Astrocyte of the spinal cord (primary cell): Measurements from ENCODE around the gene CISD2.
"Not testable (repeated sequence)": the region's sequence is repeated elsewhere in the genome, so short reads cannot be mapped to it uniquely, and the experiment has no call there.

Source experiments
- DNase-seq: peaks from one replicate; pipeline ENCODE4 v3.0.0; 2011; ENCODE audit warnings: low read depth, low spot score
- H3K4me3 ChIP-seq: 2 replicates; pipeline ENCODE4 v1.5.1; 2011; ENCODE audit warnings: low read depth, mild to moderate bottlenecking, low read length, moderate library complexity
- CTCF ChIP-seq: IDR thresholded peaks from 2 replicates; pipeline ENCODE4 v1.5.1; 2012; ENCODE audit warnings: low read depth, mild to moderate bottlenecking, low read length, inconsistent platforms
- in situ Hi-C: cut with HindIII; loops from 2 replicates; pipeline ENCODE4 v1.10.0; 2017; ENCODE audit warnings: low sequenced_read_pairs

Gene CISD2

GRCh38 chr4:102868781-102869568 is at the start of gene CISD2:
Gene CISD2, plus strand, starts transcription at chr4:102868992. Its CDS starts 93 bp downstream, at chr4:102869085.
- peak within 1 kb of the TSS; percentile 57 for H3K4me3 ChIP-seq
- TF ChIP-seq CTCF, result no peak
- DNase-seq, result peak; percentile 92
- in situ Hi-C loops, result no loop called here

GRCh38 chr4:102819100-102819499 is 49.7 kb upstream of the CISD2 start:
- H3K4me3 ChIP-seq, in situ Hi-C loops, DNase-seq: not testable (repeated sequence)

- H3K4me3 ChIP-seq, result no peak overlapping the region
- DNase-seq, result peak; percentile 33
- no peak for TF ChIP-seq CTCF
- in situ Hi-C loops, result no loop called here
Observed at GRCh38 chr4:102819588-102820365, 49.0 kb upstream of the CISD2 start.

GRCh38 chr4:102823464-102823863 is 45.3 kb upstream of the CISD2 start:
- TF ChIP-seq CTCF, result no peak
- in situ Hi-C loops, result no loop called here
- DNase-seq, result no peak
- no peak overlapping the region for H3K4me3 ChIP-seq

- in situ Hi-C loops, result no loop called here
- peak overlapping the region; percentile 79 for H3K4me3 ChIP-seq
- TF ChIP-seq CTCF, result no peak
- no peak for DNase-seq
Observed at GRCh38 chr4:102823897-102824296, 44.9 kb upstream of the CISD2 start.

GRCh38 chr4:102824398-102824797 is 44.4 kb upstream of the CISD2 start:
- in situ Hi-C loops, result no loop called here
- TF ChIP-seq CTCF, result no peak
- no peak for DNase-seq
- peak overlapping the region; percentile 79 for H3K4me3 ChIP-seq
